WERI-Rb-1 (cell line): ENCODE data around the gene ONECUT2.

Experiments used
- DNase-seq: peaks from one replicate; pipeline ENCODE4 v3.0.0-alpha.2; 2020
- H3K27ac ChIP-seq: fragments of 250-450 bp; sonication (Bioruptor Pico); 2 replicates; pipeline ENCODE4 v1.5.1; 2020; ENCODE audit warnings: mild to moderate bottlenecking, moderate library complexity
- H3K27me3 ChIP-seq: fragments of 250-450 bp; sonication (Bioruptor Pico); 2 replicates; pipeline ENCODE4 v1.5.1; 2021; ENCODE audit warnings: mild to moderate bottlenecking, low read depth, moderate library complexity; ENCODE audit not compliant: insufficient read depth, severe bottlenecking
- H3K36me3 ChIP-seq: fragments of 250-450 bp; sonication (Bioruptor Pico); 2 replicates; pipeline ENCODE4 v1.5.1; 2020; ENCODE audit warnings: mild to moderate bottlenecking, moderate library complexity
- H3K4me3 ChIP-seq: 2 replicates; pipeline ENCODE4 v1.5.1; 2011; ENCODE audit warnings: low read depth, mild to moderate bottlenecking, control low read depth, low read length
- H3K9me3 ChIP-seq: fragments of 250-450 bp; sonication (Bioruptor Pico); 2 replicates; pipeline ENCODE4 v1.5.1; 2021; ENCODE audit warnings: mild to moderate bottlenecking, moderate library complexity; ENCODE audit not compliant: severe bottlenecking
- TF ChIP-seq, protein P1 (sequence below): IDR thresholded peaks from 2 replicates; pipeline ENCODE4 v1.5.1; 2011; ENCODE audit warnings: low read depth, mild to moderate bottlenecking, control low read depth, inconsistent platforms, low read length

Gene ONECUT2

DNA sequence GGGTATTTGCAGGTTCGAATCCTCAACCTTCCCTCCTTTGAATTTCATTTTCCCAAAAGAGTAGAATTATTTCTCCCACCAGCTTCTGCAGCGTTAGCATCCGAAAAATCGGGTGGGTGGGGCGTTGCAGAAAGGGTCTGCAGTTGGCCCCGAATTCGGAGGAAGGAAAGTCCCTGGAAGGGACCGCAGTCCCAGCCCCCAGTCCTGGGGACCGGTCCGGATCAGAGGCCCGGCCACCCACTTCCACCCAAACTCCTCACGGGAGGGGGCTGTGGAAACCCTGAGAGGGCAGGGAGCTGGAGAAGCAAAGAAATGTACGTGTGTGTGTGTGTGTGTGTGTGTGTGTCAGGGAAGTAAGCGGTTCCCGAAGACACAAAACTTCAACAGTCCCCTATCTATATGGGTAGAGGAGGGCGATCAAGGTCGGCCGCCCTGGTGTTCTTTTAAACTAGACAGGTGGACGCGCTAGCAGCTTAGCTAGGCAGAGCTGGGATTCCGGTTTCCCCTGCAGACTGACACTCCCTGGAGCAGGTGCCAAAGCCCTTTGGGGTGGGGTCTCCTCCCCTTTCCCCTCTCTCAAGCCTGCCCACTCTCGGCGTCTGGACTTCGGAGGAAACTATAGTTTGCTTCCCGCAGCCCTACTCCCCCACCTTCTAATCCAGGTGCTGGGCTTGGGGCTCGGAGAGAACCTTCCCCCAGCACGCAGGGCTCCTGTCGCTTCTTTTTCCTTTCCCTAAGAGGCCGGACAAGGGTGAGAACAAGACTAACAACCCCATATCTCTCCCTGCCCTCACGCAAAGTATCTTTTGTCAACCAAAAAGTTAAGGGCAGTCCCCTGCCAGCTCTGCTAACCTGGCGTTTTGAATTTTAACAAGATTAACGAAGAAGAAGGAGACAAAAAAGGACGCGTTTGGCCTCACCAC lies 4.8 kb upstream of the ONECUT2 start:
- Histone ChIP-seq H3K27me3 (no peaks in the 10 kb centered on the region), H3K36me3 (no peaks in the 10 kb centered on the region), H3K4me3 (no peak overlapping the region), H3K27ac (no peak overlapping the region), H3K9me3 (peaks cover 2% of the 10 kb centered on the region)
- DNase-seq, result peak; percentile 61
- TF ChIP-seq, protein P1, sequence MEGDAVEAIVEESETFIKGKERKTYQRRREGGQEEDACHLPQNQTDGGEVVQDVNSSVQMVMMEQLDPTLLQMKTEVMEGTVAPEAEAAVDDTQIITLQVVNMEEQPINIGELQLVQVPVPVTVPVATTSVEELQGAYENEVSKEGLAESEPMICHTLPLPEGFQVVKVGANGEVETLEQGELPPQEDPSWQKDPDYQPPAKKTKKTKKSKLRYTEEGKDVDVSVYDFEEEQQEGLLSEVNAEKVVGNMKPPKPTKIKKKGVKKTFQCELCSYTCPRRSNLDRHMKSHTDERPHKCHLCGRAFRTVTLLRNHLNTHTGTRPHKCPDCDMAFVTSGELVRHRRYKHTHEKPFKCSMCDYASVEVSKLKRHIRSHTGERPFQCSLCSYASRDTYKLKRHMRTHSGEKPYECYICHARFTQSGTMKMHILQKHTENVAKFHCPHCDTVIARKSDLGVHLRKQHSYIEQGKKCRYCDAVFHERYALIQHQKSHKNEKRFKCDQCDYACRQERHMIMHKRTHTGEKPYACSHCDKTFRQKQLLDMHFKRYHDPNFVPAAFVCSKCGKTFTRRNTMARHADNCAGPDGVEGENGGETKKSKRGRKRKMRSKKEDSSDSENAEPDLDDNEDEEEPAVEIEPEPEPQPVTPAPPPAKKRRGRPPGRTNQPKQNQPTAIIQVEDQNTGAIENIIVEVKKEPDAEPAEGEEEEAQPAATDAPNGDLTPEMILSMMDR, result no peak

DNA sequence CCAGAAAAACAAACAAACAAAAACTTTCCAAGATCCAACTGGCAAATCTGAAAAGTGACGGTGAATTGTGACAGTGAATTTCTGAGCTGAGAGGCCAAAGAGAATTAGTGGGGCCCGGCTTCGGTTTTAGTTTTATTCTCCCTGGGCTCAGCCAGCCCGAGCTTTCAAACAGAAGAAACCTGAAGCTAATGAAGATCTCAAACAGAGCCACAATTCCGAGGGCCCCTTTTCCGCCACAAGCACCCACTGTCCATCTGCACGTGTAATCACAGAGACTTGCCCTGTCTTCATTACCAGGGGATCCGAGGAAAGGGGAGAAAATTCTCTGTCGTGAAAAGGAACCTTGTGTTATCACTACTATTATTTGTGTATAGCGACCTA lies 4.2 kb upstream of the ONECUT2 start:
- no peak for DNase-seq
- H3K9me3 ChIP-seq, result peaks cover 2% of the 10 kb centered on the region
- H3K36me3 ChIP-seq, result peaks cover under 1% of the 10 kb centered on the region; the same call in 1 of the 2 replicates
- H3K4me3 ChIP-seq, result no peak overlapping the region
- no peaks in the 10 kb centered on the region for H3K27me3 ChIP-seq
- H3K27ac ChIP-seq, result no peak overlapping the region
- TF ChIP-seq, protein P1, result no peak

DNA sequence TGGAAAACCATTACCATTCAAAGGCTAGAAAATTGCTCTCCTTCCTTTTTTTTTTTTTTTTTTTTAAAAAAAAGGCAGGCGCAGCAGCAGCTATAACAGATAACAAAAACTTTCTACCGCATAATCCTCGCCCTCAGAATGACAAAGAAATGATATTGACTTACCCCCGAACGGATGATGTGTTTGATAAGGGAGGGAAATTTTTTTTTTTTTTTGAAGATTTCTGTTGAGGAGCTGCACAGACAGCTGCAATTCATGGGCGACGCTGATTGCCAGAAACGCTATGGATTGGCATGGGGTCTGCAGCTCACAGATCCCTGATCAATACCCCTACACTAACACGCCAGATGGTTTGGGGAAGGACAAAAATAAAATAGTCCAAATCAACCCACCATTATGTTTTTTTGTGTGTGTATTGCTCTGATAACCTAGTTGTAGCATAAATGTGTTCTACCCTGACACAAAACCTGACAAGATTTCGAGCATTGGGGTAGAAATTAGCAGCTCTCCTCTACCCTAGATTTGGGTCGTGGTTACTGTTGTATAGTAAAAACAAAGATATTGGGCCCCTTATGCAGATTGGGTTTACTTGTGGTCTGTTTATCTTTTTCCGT lies 3.6 kb upstream of the ONECUT2 start:
- TF ChIP-seq, protein P1, result no peak
- peaks cover 2% of the 10 kb centered on the region for H3K9me3 ChIP-seq
- no peak overlapping the region for H3K27ac ChIP-seq
- H3K36me3 ChIP-seq, result peaks cover 7% of the 10 kb centered on the region
- DNase-seq, result no peak
- no peak overlapping the region for H3K4me3 ChIP-seq
- H3K27me3 ChIP-seq, result no peaks in the 10 kb centered on the region

GRCh38 chr18:57432140-57432539 lies 3.0 kb upstream of the ONECUT2 start:
- Histone ChIP-seq H3K9me3 (peaks cover 2% of the 10 kb centered on the region), H3K27ac (no peak overlapping the region), H3K27me3 (no peaks in the 10 kb centered on the region), H3K4me3 (no peak overlapping the region), H3K36me3 (peaks cover 10% of the 10 kb centered on the region)
- DNase-seq, result no peak
- TF ChIP-seq, protein P1, result no peak

- no peak overlapping the region for H3K27ac ChIP-seq
- DNase-seq, result no peak
- TF ChIP-seq, protein P1, result no peak
- H3K27me3 ChIP-seq, result no peaks in the 10 kb centered on the region
- peaks cover 15% of the 10 kb centered on the region for H3K36me3 ChIP-seq
- no peak overlapping the region for H3K4me3 ChIP-seq
- peaks cover 2% of the 10 kb centered on the region for H3K9me3 ChIP-seq
These were observed 2.3 kb upstream of the ONECUT2 start for GRCh38 chr18:57432751-57433400.
